DMS 273 (cell line): Measurements from ENCODE around the gene FAXC.
"Not testable (repeated sequence)": the region's sequence is repeated elsewhere in the genome, so short reads cannot be mapped to it uniquely, and the experiment has no call there.

Source experiments
- DNase-seq: peaks from one replicate; lab custom pipeline; 2025; ENCODE audit not compliant: unreplicated experiment; lab: John Stamatoyannopoulos, UW

Gene FAXC

GRCh38 chr6:99289701-99290100 lies 59.8 kb downstream of the FAXC start:
- no peak for DNase-seq

- no peak for DNase-seq
These were observed 60.8 kb downstream of the FAXC start for GRCh38 chr6:99288668-99289067.

GRCh38 chr6:99287523-99287922 lies 62.0 kb downstream of the FAXC start:
- DNase-seq: no peak

- DNase-seq: no peak
These were observed 63.6 kb downstream of the FAXC start for GRCh38 chr6:99285881-99286280.

- DNase-seq: peak; percentile 43
These were observed 66.9 kb downstream of the FAXC start for GRCh38 chr6:99282479-99283062.

GRCh38 chr6:99276747-99277146 lies 72.7 kb downstream of the FAXC start:
- DNase-seq: no peak

GRCh38 chr6:99270826-99271225 lies 78.6 kb downstream of the FAXC start:
- peak; percentile 13 for DNase-seq

GRCh38 chr6:99270030-99270429 lies 79.4 kb downstream of the FAXC start:
- DNase-seq: no peak

- DNase-seq: no peak
These were observed 80.3 kb downstream of the FAXC start for GRCh38 chr6:99269207-99269606.

- not testable (repeated sequence) for DNase-seq
These were observed 82.5 kb downstream of the FAXC start for GRCh38 chr6:99266996-99267395.

GRCh38 chr6:99265447-99265846 lies 84.0 kb downstream of the FAXC start:
- not testable (repeated sequence) for DNase-seq

GRCh38 chr6:99254616-99255550 lies 94.6 kb downstream of the FAXC start:
- DNase-seq: peak; percentile 83

GRCh38 chr6:99253271-99253670 lies 96.2 kb downstream of the FAXC start:
- DNase-seq: peak; percentile 20

- DNase-seq: peak; percentile 21
These were observed 97.1 kb downstream of the FAXC start for GRCh38 chr6:99252421-99252820.

GRCh38 chr6:99250476-99250875 lies 99.0 kb downstream of the FAXC start:
- DNase-seq: no peak

GRCh38 chr6:99246602-99247001 lies 102.9 kb downstream of the FAXC start:
- no peak for DNase-seq

- DNase-seq: peak; percentile 67
These were observed 107.5 kb downstream of the FAXC start for GRCh38 chr6:99241905-99242534.

GRCh38 chr6:99236010-99236409 lies 113.5 kb downstream of the FAXC start:
- DNase-seq: no peak

GRCh38 chr6:99233219-99233618 lies 116.3 kb downstream of the FAXC start:
- no peak for DNase-seq

- DNase-seq: no peak
These were observed 117.4 kb downstream of the FAXC start for GRCh38 chr6:99232056-99232455.

- DNase-seq: no peak
These were observed 124.3 kb downstream of the FAXC start for GRCh38 chr6:99225172-99225571.
